GM19351 (cell line): Measurements from ENCODE around the gene TPRG1.

ENCODE experiments used
- ATAC-seq: cut with Tn5 transposase; IDR thresholded peaks from one replicate; pipeline ENCODE4 v1.9.1; 2021; ENCODE audit warnings: mild to moderate bottlenecking, moderate library complexity; ENCODE audit not compliant: unreplicated experiment

The TPRG1 gene

DNA sequence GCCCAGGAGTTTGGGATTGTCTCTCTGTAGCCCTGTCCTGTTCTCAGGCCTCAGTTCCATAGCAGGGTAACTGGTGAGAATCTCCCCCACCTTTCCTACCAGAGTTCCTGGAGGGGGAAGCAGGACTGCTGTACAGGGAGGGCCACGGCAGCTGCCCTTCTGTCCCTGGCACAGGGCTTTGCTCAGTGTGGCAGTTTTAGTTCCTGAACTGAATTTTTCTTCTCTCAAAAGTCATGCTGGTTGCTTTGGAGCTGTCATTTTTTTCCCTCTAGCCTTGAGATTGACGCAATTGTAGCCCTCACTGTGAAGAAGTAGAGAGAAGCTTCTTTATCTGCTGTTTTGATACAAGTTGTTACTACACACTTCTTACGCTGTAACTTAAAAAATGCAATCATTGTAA, 55.5 kb downstream of the TPRG1 start:
- no peak for ATAC-seq

DNA sequence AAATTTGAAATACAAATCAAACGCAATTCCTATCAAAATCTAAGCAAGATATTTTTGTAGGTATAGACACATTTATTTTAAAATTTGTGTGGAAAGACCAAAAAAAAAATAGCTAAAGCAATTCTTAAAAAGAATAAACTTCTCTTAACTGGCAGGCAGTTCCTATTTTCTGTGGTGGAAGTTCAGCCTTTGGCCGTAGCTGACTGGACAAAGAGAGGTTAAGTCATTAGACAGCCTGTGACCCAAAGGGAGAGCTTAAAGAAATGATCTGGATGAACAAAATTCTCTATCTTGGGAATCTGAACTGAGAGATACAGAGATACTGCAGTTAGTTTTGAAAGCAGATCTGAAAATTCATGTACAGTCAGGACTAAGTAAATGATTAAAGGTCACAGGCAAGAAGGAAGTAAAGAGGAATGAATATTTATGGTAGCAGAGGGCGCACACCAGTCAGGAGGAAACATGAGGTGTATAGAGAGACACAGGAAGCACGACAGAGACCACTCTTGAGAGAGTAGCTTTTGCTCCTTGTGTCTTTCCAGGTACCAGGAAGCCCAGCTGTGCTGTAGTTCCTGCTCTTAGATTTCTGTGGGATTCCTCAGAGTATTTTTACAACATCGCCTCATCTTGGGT, 57.5 kb downstream of the TPRG1 start:
- no peak for ATAC-seq

DNA sequence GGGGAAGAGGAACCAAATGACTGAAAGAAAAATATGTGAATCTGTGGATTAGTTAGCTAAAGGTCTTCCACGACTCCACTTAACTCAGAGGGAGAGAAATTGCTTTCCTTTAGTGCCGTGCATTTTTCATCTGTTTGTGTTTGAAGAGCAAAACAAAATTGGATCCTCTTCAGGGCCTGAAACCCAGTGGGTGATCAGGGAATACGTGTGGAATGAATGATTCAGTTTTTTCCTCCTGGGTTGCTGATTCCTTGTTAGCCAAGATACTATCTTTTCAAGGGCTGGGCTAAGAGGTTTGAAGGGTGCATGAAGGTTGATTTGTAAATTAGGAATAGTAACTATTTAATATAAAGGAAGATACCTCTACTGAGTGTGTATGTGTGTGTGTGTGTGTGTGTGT, 61.0 kb downstream of the TPRG1 start:
- no peak for ATAC-seq

DNA sequence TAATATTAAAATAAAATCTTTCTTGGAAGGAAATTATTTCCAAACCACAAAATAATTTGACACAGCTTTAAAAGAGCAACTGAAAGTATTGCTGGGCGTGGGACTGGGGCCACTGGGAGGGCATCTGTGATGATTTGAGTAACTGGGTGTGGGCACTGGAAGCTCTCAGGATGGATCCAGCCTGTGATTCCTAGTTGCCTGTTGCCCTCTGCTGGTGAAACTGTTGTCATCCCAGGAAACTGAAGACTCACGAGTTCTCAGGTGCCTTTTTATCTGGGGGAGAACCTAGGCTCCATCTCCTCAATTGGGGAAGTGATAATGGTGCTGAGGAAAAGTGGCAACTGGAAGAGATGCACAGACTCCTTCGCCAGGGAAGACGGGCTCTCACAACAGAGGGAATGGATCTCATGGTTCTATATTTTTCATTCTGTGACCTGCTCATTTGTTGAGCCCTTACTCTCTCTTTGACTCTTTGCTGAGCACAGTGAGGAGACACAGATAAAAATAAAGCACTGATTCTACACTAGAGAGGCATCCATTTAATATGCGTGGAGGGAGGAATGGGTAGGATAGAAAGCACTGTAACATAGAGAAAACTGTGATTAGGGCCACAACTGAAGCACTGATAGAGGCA, 61.6 kb downstream of the TPRG1 start:
- ATAC-seq = no peak

DNA sequence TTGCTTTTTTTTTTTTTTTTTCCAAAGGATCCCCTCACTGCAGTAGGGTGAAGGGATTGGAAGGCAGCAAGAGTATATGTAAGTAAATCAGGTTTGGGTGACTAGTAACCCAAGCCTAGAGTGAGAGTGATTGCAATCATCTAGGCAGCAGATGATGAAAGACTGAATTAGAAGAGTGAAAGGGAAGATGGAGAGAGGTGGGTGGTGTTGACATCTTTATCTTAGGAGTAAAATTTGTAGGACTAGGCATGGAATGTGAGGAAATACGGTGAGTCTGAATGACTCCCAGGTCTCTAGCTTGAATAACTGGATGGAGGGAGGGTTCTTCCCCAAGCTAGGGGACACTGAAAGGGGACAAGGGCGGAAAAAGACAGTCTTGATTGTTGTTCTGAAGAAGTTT, 63.4 kb downstream of the TPRG1 start:
- no peak for ATAC-seq

DNA sequence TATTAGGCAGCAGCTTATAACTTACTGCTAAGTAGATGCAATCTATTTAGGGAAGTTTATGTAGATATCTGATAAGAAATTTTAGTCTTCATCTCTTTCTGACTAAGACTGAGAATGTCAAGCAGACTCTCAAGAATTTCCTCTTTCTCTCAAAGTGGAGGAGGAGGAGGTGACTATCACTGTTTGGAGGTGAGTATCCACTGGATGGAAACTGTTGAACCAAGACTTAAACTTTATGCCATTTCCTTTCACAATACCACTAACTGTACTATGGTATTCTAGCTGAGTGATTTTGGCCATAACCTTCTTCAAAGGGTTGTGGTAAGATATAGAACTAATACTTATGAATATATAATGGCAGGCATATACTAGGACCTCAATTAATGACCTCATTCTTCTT, 64.6 kb downstream of the TPRG1 start:
- ATAC-seq = peak; percentile 87

DNA sequence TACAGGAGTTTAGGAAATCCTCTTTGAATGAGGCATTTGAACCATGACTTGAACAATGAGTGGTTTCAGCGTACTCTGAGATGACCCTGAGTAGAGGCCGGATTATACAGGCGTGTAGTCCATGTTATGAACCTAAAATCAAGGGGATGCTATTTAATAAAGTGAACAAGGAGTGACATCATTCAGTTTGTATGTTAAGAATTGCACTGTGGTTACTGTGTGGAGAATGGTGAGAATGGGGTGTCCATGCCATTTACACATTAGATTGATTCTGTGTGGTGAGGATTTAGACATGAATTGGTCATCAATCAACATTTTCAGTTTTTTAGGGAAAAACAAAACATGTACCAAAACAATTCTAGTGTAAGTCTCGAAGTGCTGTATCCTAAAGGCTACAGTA, 65.8 kb downstream of the TPRG1 start:
- no peak for ATAC-seq

DNA sequence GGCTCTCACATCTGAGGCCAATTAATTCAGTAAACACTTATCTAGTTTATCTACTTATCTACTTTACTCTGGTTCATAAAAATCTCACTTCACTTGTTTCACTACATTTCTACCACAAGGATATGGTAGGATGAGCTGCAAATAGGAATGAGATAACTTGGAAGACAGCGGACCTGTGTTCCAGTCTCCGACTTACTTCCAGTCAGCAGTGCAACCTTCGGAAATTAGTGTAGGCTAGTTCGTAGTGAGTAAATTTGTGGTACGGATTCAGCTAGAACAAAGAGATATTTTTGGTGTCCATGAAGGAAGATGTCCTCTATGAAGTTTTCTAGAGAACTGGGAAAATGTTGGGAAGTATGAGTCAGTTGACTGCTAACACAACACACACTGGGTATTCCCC, 66.3 kb downstream of the TPRG1 start:
- ATAC-seq = no peak

DNA sequence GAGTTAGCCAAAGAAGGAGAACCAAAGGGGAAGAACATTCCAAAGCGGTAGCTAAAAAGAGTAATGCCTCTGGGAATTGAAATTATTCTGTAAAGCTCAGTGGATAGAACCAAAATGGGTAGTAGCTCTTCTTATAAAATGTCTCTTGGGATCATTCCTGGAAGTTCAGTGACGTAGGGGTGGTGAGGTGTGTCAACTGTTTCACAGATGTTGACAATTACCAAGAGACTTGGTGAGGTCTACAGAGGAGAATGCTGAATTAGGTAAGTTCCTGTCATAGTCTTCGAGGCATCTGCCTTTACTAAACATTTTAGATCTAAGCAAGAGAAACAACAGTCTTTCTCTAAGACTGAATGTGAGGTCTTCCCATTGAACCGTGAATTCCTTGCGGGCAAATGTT, 67.8 kb downstream of the TPRG1 start:
- no peak for ATAC-seq

DNA sequence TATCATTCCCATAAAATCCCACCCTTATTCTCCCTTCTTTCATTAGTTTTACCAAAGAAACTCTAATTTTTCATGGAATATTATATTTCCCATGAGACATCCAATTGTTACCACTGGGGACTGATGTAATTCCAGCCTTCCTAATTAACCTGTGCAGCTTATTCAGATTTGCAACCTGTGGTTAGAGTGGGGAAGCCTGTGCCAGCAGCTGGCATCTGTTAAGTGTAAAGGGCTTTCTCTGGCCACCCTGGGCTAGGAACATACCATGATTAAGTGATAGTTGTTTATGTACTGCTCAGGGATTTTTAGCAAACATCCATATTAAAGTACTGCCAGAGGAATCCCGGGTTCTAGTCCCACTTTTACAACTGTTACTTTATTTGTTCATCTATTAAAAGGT, 78.2 kb downstream of the TPRG1 start:
- no peak for ATAC-seq

DNA sequence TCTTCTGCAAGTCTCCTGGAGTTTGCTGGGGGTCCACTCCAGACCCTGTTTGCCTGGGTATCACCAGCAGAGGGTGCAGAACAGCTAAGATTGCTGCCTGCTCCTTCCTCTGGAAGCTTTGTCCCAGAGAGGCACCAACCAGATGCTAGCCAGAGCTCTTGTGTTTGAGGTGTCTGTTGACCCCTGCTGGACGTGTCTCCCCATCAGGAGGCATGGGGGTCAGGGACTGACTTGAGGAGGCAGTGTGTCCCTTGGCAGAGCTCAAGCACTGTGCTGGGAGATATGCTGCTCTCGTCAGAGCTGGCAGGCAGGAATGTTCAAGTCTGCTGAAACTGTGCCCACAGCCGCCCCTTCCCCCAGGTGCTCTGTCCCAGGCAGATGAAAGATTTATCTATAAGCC, 86.5 kb downstream of the TPRG1 start:
- ATAC-seq = no peak

DNA sequence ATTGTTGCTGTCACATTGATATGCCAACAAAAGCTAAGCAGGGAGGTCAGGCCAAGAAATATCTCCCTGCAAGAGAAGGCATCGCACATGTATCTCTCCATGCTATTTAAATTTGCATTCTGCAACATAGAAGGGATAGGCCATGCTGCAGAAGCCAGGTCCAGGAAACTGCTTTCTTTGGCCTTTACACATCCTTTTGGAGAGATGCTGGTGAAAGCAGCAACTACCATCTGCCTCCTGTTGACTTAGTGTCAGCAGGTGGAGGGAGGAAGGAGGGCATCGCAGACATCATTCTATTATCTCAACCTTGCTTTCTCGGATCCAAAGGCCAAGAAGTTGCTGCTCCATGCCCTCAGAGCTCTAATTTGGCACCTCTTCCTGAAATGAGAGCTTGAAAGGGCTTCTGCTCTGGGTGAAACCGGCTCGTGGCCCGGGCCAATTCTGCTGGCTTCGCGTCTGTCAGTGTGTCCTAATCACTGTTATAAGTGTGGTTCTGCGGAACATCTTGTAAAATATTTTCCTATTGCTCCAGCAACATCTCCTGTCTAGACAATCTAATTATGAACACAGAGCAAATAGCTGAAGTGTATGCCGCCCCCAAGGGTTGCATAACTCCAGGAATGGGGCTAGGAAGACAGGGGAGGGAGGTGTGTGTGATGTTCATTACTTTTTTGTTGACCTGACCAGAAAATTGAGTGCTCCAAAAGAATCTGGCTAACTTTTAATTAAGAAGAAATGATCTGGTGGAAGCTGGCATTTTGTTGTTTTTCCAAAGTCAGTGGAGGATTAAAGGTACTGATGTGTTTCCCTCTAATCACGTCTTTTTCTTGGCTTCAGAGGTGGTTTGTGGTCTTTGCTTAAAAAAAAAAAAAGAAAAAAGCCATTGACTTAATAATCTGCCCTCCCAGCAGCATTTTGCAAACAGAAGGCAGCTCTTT, 89.1 kb downstream of the TPRG1 start:
- no peak for ATAC-seq

DNA sequence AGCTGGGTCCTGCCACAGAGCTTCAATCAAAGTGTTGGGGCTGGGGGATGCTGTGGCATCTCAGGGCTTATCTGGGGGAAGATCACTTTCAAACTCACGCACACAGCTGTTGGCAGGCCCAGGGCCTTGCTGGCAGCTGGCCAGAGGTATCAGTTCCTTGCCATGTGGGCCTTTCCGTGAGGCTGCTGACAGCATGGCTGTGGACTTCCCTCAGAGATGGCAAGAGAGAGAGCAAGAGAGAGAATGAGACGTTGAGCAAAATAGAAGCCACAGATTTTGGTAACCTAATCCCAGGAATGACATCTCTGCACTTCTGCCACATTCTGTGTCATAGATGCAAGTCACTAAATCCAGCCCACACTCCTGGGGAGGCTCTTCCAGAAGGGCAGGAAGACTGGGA, 91.0 kb downstream of the TPRG1 start:
- ATAC-seq = no peak

DNA sequence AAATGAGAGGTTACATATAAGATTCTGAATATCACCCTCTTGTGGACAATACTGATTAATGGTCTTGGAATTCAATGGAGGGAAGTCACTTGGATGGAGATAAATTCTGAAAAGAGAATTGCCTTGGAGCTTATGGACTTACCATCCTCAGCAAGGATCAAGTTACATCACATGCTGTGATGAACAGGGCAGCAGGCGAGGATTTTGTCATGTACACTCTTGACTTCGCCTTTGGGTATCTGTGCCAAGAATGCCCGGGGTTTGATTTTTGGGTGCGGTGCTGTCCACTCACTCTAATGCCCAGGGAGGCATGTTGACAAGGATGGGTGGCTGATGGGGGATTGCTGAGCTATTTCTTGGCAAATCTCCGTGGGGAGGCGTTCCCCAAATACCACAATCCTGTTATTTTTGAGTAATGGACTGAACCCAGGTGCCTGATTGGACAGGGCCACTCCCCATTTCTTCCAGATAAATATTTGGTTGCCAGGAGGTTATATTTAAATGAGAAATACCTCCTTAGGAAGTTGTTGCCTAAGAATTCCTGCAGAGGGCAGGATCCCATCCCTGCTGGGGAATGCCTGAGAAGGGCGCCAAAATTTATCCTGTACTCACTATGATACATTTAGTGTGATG, 96.3 kb downstream of the TPRG1 start:
- ATAC-seq = no peak

DNA sequence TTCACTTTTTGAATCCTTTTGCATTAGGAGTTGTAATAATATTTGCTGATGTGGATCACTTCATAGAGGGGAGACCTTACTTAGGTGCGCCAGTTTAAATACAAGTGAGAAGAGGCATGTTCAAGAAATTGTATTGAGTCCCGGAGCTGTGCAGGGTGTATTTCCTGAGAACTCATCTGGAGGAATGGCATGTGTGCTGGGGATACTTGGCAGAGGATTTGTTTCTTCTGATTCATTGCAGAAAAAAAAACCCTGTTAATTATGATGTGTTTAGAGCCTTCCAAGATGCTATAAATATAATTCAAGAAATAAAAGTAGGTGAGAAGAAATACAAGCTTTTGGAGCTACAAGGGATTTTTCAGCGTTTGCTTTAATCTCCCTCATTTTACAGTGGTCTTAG, 97.6 kb downstream of the TPRG1 start:
- no peak for ATAC-seq

DNA sequence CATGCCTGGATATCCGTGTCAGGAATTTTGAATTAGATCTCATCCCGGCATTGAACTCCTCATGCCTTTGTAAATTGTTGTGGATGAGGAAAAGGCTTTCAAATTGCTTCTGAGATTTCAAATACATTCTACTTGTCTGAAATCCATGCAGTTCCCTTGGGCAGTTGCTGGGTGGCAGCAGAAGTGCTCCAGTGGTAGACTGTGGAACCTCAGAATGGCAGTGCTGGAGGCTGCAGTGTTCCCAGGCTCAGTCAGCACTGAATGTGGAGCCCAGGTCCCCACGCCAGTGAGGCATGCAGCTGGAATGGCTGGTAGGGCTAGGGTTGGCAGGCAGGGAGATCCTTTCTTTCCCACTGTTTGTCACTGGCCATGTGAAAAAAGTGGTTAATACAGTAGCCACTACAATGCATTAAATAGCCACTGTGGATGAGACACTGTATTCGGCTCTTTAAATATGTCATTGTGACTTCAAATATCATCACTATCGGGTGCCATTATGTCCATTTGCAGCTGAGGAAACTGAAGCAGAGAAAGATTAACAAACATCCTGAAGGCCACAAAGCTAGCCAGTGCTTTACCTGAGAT, 98.6 kb downstream of the TPRG1 start:
- peak; percentile 87 for ATAC-seq

DNA sequence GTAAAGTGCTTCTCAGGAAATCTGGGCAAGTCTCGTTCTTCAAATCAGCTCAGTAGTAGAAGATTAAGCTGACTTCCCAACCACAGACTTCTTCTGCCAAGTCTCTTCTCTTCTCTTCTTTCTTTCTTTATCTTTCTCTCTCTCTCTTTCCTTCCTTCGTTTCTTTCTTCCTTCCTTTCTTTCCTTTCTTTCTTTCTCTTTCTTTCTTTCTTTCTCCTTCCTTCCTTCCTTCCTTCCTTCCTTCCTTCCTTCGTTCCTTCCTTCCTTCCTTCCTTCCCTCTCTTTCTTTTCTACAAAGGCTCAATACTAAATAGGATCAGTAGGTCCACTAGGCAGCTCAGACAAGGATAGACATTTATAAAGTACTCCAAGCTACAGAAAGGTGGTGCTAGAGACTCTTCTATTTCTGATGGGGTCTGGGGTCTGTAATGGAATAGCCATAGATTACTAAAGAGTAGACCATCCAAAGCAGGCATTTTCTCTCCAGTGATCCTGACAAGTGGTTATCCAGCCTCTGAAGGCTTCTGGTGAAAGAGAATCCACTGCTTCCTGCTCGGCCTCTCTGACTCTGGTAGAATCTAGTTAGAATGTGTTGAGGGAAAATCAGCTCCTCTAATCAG, 100.8 kb downstream of the TPRG1 start:
- ATAC-seq = no peak

DNA sequence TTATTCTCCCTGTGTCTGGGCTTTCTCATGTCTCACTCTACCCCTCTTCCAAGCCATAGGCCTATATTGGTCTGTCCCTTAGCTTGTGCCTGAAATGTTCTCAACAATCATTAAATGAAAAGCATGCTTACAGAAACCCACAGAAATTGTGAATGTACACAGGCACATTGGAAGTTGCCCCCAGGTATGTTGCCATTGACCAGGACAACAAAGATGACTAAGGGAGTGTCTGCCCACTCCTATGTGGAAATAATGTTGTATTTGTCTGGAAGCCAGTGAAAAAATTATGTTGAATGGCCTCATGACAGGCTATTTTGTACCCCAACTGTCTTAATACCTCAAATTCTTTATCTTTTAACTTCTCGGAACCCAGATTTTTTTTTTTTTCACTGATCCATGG, 102.0 kb downstream of the TPRG1 start:
- ATAC-seq = no peak

DNA sequence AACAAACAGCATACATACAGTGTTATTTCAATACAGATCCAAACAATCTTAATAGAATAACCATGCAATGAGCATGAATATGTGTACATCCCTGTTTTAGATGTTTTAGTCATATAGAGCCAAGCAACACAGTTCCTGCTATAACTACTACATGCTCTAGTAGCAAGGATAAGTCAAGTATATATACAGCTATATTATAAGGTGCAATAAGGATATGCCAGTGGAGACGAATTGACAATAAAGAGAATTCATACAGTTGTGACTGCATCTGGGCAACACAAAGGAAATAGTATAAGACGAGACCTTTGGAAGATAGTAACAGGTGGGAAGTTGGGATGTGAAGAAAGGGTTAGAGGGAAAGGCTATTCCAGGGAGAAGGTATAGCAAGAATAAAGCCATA, 103.4 kb downstream of the TPRG1 start:
- ATAC-seq = no peak

DNA sequence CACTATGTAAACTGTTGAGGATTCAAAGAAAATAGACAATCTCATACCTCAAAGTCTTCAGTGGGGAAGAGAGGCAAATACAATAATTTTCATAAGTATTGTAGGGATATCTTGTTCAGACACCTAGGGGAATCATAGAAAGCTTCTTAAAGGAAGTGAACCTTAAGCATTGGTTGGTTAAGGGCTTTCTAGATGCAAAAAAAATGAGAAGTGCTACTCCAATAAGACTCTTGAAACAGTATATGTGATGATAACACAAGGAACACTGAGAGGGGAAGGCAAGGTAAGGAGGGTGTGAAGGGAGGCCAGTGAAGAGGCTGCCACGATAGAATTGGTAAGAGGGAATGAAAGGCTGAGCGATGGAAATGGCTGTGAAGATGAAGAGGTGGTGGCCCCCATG, 104.1 kb downstream of the TPRG1 start:
- no peak for ATAC-seq
